ENCODE measurements around the gene APRT.

DNA sequence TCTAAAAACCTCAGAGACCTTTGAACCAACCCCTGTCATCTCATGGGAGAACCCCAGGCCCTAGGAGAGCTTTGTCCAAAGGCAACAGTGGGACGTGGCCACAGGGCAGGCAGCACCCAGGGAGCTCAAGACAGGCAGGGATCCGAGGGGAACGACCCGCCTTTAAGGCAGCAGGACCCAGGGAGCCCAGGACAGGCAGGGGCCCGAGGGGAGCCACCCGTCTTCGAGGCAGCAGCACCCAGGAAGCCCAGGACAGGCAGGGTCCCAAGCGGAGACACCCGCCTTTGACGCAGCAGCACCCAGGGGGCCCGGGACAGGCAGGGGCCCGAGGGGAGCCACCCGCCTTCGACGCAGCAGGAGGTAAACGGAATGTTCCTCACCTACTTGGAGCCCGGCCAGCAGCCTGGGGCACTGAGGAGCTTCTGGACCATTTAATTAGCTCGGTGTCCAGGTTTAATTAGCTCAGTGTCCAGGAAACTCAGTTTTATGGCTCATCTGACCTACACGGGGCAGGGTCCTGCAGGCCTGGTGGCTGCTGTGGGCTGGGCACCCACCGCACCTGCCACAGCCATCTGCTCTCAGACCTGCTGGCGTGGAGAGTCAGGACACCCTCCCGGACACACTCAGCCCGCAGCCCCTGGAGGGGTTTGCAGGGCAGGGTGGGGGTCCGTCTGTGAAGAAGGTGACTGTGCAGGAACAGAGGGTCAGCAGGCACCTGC, 51.1 kb downstream of the APRT start:
- TF ChIP-seq, protein P1, sequence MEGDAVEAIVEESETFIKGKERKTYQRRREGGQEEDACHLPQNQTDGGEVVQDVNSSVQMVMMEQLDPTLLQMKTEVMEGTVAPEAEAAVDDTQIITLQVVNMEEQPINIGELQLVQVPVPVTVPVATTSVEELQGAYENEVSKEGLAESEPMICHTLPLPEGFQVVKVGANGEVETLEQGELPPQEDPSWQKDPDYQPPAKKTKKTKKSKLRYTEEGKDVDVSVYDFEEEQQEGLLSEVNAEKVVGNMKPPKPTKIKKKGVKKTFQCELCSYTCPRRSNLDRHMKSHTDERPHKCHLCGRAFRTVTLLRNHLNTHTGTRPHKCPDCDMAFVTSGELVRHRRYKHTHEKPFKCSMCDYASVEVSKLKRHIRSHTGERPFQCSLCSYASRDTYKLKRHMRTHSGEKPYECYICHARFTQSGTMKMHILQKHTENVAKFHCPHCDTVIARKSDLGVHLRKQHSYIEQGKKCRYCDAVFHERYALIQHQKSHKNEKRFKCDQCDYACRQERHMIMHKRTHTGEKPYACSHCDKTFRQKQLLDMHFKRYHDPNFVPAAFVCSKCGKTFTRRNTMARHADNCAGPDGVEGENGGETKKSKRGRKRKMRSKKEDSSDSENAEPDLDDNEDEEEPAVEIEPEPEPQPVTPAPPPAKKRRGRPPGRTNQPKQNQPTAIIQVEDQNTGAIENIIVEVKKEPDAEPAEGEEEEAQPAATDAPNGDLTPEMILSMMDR (conservative IDR thresholded peaks at IDR 0.05; ENCODE audit: low read depth, low read length): no peak
- no peak for TF ChIP-seq EZH2 (IDR thresholded peaks at IDR 0.05; ENCODE audit: low read length, unreplicated experiment)
